Prostate gland (tissue), 2 donors: ENCODE measurements around the gene MAN2B1.
"Not testable (repeated sequence)": the region's sequence is repeated elsewhere in the genome, so short reads cannot be mapped to it uniquely, and the experiment has no call there.

Experiments used
- POLR2A ChIP-seq: fragments of 450-650 bp; IDR thresholded peaks from one replicate; pipeline ENCODE4 v1.6.1; 2016; ENCODE audit warnings: antibody characterized with exemption, mild to moderate bottlenecking
- POLR2AphosphoS5 ChIP-seq: sonication (generic); formaldehyde crosslinking; IDR thresholded peaks from one replicate; pipeline ENCODE4 v1.6.1; 2017; ENCODE audit warnings: antibody characterized with exemption
- TF ChIP-seq, protein P1 (sequence below), 4 experiments: fragments of 200-600 bp in 2 of 4; fragments of 450-650 bp in 2 of 4; sonication (generic) in 2 of 4; IDR thresholded peaks; 1 replicate in 3 of 4; 2 replicates in 1 of 4; pipeline ENCODE4 v1.5.1; 2016 to 2019; ENCODE audit warnings: antibody characterized with exemption in 4 of 4, mild to moderate bottlenecking in 2 of 4, moderate library complexity in 2 of 4

DNA sequence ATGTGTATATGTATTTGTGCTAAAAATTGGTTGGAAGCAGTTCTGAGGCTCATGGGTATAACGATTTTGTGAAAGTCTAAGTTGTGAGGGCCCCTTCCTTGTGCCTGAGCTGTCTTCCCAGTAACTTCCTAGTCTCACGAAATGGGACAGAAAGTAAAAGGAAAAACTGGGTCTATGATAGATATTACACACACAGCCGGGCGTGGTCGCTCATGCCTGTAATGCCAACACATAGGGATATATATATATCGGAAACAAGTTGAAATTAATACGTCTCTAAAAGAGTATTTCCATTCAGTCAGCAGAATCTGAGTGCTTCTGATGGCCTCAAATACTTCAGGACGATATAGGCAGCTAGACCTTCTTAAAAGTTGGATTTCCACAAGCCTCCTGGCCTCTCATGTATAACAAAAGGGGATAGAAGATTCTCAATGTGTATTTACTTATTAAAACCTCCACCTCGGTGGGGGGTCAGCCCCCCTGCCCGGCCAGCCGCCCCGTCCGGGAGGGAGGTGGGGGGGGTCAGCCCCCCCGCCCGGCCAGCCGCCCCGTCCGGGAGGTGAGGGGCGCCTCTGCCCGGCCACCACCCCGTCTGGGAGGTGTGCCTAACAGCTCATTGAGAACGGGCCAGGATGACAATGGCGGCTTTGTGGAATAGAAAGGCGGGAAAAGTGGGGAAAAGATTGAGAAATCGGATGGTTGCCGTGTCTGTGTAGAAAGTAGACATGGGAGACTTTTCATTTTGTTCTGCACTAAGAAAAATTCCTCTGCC lies 45.1 kb downstream of the MAN2B1 start:
- TF ChIP-seq, protein P1, sequence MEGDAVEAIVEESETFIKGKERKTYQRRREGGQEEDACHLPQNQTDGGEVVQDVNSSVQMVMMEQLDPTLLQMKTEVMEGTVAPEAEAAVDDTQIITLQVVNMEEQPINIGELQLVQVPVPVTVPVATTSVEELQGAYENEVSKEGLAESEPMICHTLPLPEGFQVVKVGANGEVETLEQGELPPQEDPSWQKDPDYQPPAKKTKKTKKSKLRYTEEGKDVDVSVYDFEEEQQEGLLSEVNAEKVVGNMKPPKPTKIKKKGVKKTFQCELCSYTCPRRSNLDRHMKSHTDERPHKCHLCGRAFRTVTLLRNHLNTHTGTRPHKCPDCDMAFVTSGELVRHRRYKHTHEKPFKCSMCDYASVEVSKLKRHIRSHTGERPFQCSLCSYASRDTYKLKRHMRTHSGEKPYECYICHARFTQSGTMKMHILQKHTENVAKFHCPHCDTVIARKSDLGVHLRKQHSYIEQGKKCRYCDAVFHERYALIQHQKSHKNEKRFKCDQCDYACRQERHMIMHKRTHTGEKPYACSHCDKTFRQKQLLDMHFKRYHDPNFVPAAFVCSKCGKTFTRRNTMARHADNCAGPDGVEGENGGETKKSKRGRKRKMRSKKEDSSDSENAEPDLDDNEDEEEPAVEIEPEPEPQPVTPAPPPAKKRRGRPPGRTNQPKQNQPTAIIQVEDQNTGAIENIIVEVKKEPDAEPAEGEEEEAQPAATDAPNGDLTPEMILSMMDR (IDR thresholded peaks at IDR 0.05): not testable (repeated sequence)
- not testable (repeated sequence) for TF ChIP-seq POLR2AphosphoS5, POLR2A
